GM19025 (cell line): Measurements from ENCODE around the gene ADGRB3.
"Not testable (repeated sequence)": the region's sequence is repeated elsewhere in the genome, so short reads cannot be mapped to it uniquely, and the experiment has no call there.

Experiments
- ATAC-seq: cut with Tn5 transposase; IDR thresholded peaks from one replicate; pipeline ENCODE4 v1.9.1; 2021; ENCODE audit warnings: mild to moderate bottlenecking, low read depth, moderate library complexity; ENCODE audit not compliant: unreplicated experiment

ADGRB3 gene

GRCh38 chr6:68642977-68643376 is 7.9 kb downstream of the ADGRB3 start:
- no peak for ATAC-seq

GRCh38 chr6:68649669-68650068 is 14.6 kb downstream of the ADGRB3 start:
- no peak for ATAC-seq

- ATAC-seq, result no peak
These were observed 15.1 kb downstream of the ADGRB3 start for GRCh38 chr6:68650142-68650541.

GRCh38 chr6:68651011-68651985 is 16.2 kb downstream of the ADGRB3 start:
- ATAC-seq, result no peak

GRCh38 chr6:68652117-68652536 is 17.0 kb downstream of the ADGRB3 start:
- ATAC-seq, result no peak

- no peak for ATAC-seq
These were observed 18.1 kb downstream of the ADGRB3 start for GRCh38 chr6:68653074-68653705.

- ATAC-seq, result no peak
These were observed 18.6 kb downstream of the ADGRB3 start for GRCh38 chr6:68653706-68654089.

GRCh38 chr6:68654134-68654533 is 19.1 kb downstream of the ADGRB3 start:
- no peak for ATAC-seq

- no peak for ATAC-seq
These were observed 19.9 kb downstream of the ADGRB3 start for GRCh38 chr6:68655028-68655427.

- ATAC-seq, result no peak
These were observed 22.5 kb downstream of the ADGRB3 start for GRCh38 chr6:68657374-68658139.

GRCh38 chr6:68658338-68658737 is 23.3 kb downstream of the ADGRB3 start:
- ATAC-seq, result no peak

- no peak for ATAC-seq
These were observed 38.2 kb downstream of the ADGRB3 start for GRCh38 chr6:68673255-68673654.

- no peak for ATAC-seq
These were observed 40.5 kb downstream of the ADGRB3 start for GRCh38 chr6:68675548-68675947.

- not testable (repeated sequence) for ATAC-seq
These were observed 41.0 kb downstream of the ADGRB3 start for GRCh38 chr6:68676094-68676493.

- ATAC-seq, result no peak
These were observed 42.0 kb downstream of the ADGRB3 start for GRCh38 chr6:68677058-68677457.

- no peak for ATAC-seq
These were observed 44.3 kb downstream of the ADGRB3 start for GRCh38 chr6:68679399-68679798.

- no peak for ATAC-seq
These were observed 45.2 kb downstream of the ADGRB3 start for GRCh38 chr6:68680264-68680663.

GRCh38 chr6:68689910-68690309 is 54.8 kb downstream of the ADGRB3 start:
- no peak for ATAC-seq

GRCh38 chr6:68691120-68691519 is 56.0 kb downstream of the ADGRB3 start:
- ATAC-seq, result no peak

GRCh38 chr6:68693271-68693670 is 58.2 kb downstream of the ADGRB3 start:
- ATAC-seq, result no peak

GRCh38 chr6:68695403-68695802 is 60.3 kb downstream of the ADGRB3 start:
- no peak for ATAC-seq
